ENCODE data around the gene CTSH.

- TF ChIP-seq CTCF (conservative IDR thresholded peaks at IDR 0.05; ENCODE audit: low read depth in 2 of 2), result peak; percentile 35 to 64
- TF ChIP-seq EZH2 (IDR thresholded peaks at IDR 0.05; ENCODE audit: low read depth, unreplicated experiment), result no peak
- peak; percentile 69 for TF ChIP-seq POLR2AphosphoS5 (IDR thresholded peaks at IDR 0.05; ENCODE audit: low read depth)
- TF ChIP-seq EZH2phosphoT487 (IDR thresholded peaks at IDR 0.05; ENCODE audit: unreplicated experiment), result no peak
- no peak for TF ChIP-seq REST (IDR thresholded peaks at IDR 0.05; ENCODE audit: unreplicated experiment)
- no peak for TF ChIP-seq STAT1 (IDR thresholded peaks at IDR 0.05; ENCODE audit: unreplicated experiment)
- peak; percentile 56 for TF ChIP-seq CREB1 (CRISPR knock-in tag; IDR thresholded peaks at IDR 0.05; ENCODE audit: low read depth)
- no peak for TF ChIP-seq JUNB (IDR thresholded peaks at IDR 0.05; ENCODE audit: unreplicated experiment)
- TF ChIP-seq ZNF114 (CRISPR knock-in tag; IDR thresholded peaks at IDR 0.05), result no peak
- no peak for TF ChIP-seq ZNF331 (CRISPR knock-in tag; IDR thresholded peaks at IDR 0.05; ENCODE audit: low read depth)
These were observed 71.7 kb downstream of the CTSH start for GRCh38 chr15:78872972-78873792.
